BLaER1 treated with 17β-estradiol and CSF1 and Interleukin-3, amounts not matched to agents 10 nM and 100 nM (cell line): ENCODE data around the gene ZBTB20.

Experiments used
- H3K27ac ChIP-seq, 11 experiments: shearing (Covaris generic); formaldehyde crosslinking; 2 replicates each; pipeline ENCODE4 v1.8.1; 2022
- H3K27me3 ChIP-seq, 11 experiments: shearing (Covaris generic); formaldehyde crosslinking; 2 replicates each; pipeline ENCODE4 v1.8.1; 2022
- H3K36me3 ChIP-seq, 11 experiments: shearing (Covaris generic); formaldehyde crosslinking; 2 replicates each; pipeline ENCODE4 v1.8.1; 2022
- H3K4me1 ChIP-seq, 10 experiments: shearing (Covaris generic); formaldehyde crosslinking; 2 replicates each; pipeline ENCODE4 v1.8.1; 2022
- H3K4me2 ChIP-seq, 11 experiments: shearing (Covaris generic); formaldehyde crosslinking; 2 replicates each; pipeline ENCODE4 v1.8.1; 2022
- H3K4me3 ChIP-seq, 10 experiments: shearing (Covaris generic); formaldehyde crosslinking; 2 replicates each; pipeline ENCODE4 v1.8.1; 2022
- H3K9ac ChIP-seq, 11 experiments: shearing (Covaris generic); formaldehyde crosslinking; 2 replicates each; pipeline ENCODE4 v1.8.1; 2022
- H3K9me3 ChIP-seq, 11 experiments: shearing (Covaris generic); formaldehyde crosslinking; replicated peaks in 1 of 11; 2 replicates each; pipeline ENCODE4 v1.8.1; 2022
- H4K20me1 ChIP-seq, 11 experiments: shearing (Covaris generic); formaldehyde crosslinking; 2 replicates each; pipeline ENCODE4 v1.8.1; 2022
- Cebpa-rat ChIP-seq, 11 experiments: shearing (Covaris generic); IDR thresholded peaks; 2 replicates each; pipeline ENCODE4 v1.8.1; 2022

Gene ZBTB20

DNA sequence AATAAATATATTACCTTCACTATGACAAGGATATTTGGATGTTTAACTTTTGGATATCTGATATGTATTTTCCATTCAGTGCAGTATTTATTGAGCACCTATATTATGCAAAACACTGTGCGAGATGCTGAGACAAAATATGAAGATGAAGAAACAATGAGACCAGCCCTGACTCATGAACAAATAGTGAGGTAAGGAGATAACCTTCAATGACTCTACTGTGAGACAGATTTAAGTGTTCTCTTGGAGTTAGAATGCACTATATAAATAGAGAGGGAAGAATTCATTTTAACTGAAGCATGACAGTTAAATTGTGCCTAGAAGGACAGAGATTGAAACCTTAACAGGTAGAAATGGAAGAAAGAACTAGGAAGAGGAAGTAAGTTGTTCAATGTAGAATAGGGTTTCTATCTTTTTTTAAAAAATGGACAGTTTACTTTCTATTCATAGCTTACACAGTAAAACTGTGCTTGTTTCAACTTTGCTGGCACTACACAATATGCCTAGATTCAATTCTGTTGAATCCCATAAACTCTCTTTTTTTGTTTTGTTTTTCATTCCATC, 124.2 kb downstream of the ZBTB20 start:
- Histone ChIP-seq H3K9me3 (no peaks in the 10 kb centered on the region), H3K4me2 (no peak overlapping the region), H3K4me1 (peaks cover 0 to 11% (median 0%) of the 10 kb centered on the region in 10 experiments; a peak in 2 of 20 replicates)

DNA sequence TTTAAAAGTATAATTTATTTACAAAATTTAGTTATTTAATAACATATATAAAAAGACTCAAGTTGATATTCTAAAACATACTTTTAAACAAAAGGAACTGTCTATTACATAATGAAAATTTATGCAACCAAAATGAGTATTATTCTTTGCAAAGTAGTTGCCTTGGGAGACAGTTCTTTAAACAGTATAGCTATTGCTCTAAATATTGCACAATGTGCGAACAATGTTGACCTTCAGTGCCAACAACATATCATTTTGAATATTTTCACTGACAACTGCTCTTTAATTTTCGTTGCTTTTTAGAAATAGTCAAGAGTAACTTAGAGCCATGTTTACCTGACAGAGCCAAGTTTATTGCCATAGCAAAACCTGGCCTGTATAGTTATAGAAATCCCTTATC, 124.9 kb downstream of the ZBTB20 start:
- Histone ChIP-seq H3K36me3 (no peaks in the 10 kb centered on the region), H3K4me1 (peaks cover 0 to 11% (median 0%) of the 10 kb centered on the region in 10 experiments; a peak in 2 of 20 replicates), H3K4me3 (no peak overlapping the region), H3K27me3 (no peaks in the 10 kb centered on the region), H3K9me3 (peaks cover 0 to under 1% (median 0%) of the 10 kb centered on the region in 11 experiments; a peak in 1 of 22 replicates), H3K27ac (no peak overlapping the region), H4K20me1 (no peaks in the 10 kb centered on the region), H3K4me2 (no peak overlapping the region), H3K9ac (no peak overlapping the region)
- TF ChIP-seq Cebpa-rat (IDR thresholded peaks at IDR 0.05): no peak

More for the DNA sequence above, 124.2 kb downstream of the ZBTB20 start:
- H3K27me3 ChIP-seq: no peaks in the 10 kb centered on the region
- no peak for TF ChIP-seq Cebpa-rat (IDR thresholded peaks at IDR 0.05)
- H3K27ac ChIP-seq: no peak overlapping the region
- H3K36me3 ChIP-seq: no peaks in the 10 kb centered on the region
- no peak overlapping the region for H3K9ac ChIP-seq
- H3K4me3 ChIP-seq: no peak overlapping the region
- no peaks in the 10 kb centered on the region for H4K20me1 ChIP-seq

DNA sequence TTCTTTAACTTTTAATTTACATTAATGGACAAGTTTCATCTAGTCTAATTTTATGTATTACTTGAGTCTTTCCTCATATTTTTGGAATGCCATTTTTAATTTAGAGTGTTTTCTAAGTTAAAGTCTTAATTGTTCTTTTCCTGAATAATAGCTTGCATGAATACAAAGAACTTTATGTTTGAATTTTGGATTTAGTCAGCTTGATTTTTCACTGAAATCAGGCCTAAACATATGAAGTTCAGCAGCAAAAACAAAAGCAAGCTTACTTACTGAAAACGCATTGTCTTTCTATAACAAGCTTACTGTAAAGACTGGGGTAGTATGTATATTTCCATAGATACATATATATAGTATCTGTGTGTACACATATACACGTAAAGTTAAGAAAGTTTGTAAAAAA, 126.0 kb downstream of the ZBTB20 start:
- Histone ChIP-seq H3K4me3 (no peak overlapping the region), H3K27ac (no peak overlapping the region), H3K36me3 (no peaks in the 10 kb centered on the region; a peak in 3 of 22 replicates), H3K9ac (no peak overlapping the region), H3K9me3 (peaks cover 0 to 12% (median 10%) of the 10 kb centered on the region in 11 experiments; a peak in 15 of 22 replicates), H3K4me1 (peaks cover 0 to 11% (median 0%) of the 10 kb centered on the region in 10 experiments; a peak in 2 of 20 replicates), H3K4me2 (no peak overlapping the region), H4K20me1 (no peaks in the 10 kb centered on the region), H3K27me3 (no peaks in the 10 kb centered on the region)
- TF ChIP-seq Cebpa-rat (IDR thresholded peaks at IDR 0.05): no peak

DNA sequence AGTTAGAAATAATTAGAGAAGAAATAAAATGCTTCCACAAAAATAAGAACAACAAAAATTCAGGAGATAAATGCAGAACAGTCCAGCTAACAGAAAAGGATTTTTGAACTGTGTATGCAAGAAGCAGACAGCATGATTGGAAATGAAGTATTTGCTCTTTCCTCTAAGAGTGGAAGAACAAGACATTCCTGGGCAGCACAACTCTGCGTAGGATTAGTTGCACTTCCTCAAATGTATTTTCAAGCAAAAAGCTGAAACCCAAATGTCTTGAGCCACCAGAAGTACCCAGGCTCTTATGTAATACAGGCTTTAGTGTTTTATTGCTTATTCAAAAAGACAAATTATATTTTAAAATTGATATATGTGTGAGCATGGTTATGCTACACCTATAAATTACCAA, 127.2 kb downstream of the ZBTB20 start:
- Histone ChIP-seq H3K4me3 (no peak overlapping the region), H3K9ac (no peak overlapping the region), H3K4me1 (peaks cover 0 to 11% (median 0%) of the 10 kb centered on the region in 10 experiments; a peak in 2 of 20 replicates), H3K36me3 (no peaks in the 10 kb centered on the region; a peak in 3 of 22 replicates), H4K20me1 (no peaks in the 10 kb centered on the region), H3K9me3 (peaks cover 0 to 13% (median 10%) of the 10 kb centered on the region in 11 experiments; a peak in 15 of 22 replicates), H3K27me3 (no peaks in the 10 kb centered on the region), H3K27ac (no peak overlapping the region), H3K4me2 (peak overlapping the region in 1 of 11 experiments; percentile 16; a peak in 2 of 22 replicates)
- no peak for TF ChIP-seq Cebpa-rat (IDR thresholded peaks at IDR 0.05)

DNA sequence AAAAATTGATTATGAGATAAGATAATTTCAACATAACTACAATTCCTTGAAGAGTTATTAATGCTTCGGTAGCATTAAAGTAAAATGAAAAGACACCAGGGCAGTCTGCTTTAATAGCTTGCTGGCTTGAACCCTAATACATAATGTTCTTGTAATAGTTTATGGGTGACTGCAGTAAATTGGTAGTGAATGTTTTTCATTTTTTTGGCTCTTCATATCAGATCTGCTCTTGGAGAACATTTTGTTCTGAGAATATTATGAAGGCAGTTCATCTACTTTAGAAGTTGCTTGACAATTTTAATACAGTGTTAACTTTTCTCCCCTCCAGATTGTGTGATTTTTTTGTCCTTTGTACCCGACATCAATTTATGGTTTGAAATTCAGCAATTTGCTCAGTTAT, 128.4 kb downstream of the ZBTB20 start:
- Histone ChIP-seq H3K36me3 (no peaks in the 10 kb centered on the region; a peak in 3 of 22 replicates), H3K4me3 (no peak overlapping the region), H3K9ac (no peak overlapping the region), H3K9me3 (peaks cover 0 to 13% (median 10%) of the 10 kb centered on the region in 11 experiments; a peak in 15 of 22 replicates), H3K27me3 (no peaks in the 10 kb centered on the region), H4K20me1 (no peaks in the 10 kb centered on the region), H3K4me2 (no peak overlapping the region), H3K27ac (no peak overlapping the region), H3K4me1 (peaks cover 0 to 11% (median 0%) of the 10 kb centered on the region in 10 experiments; a peak in 2 of 20 replicates)
- no peak for TF ChIP-seq Cebpa-rat (IDR thresholded peaks at IDR 0.05)

DNA sequence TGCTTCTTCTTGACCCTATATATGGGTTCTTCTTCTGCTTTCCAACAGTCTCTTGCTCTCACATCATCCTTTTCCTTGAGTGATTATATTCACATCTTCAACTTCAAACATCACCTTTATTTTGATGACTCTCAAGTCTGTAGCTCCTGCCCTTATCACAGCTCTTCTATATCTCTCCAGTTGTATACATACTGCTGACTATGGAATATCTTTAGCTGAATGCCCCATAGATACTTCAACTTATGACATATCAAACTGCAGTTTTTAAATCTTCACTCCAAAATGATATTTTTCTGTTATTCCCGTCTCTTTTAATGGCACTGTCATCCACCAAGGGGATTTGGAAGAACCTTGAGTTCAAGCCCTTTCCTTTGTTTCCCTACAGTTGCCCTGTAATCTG, 139.1 kb downstream of the ZBTB20 start:
- H3K9me3 ChIP-seq: no peaks in the 10 kb centered on the region
- no peaks in the 10 kb centered on the region for H3K36me3 ChIP-seq
- no peaks in the 10 kb centered on the region for H3K4me1 ChIP-seq
- H3K4me2 ChIP-seq: no peak overlapping the region
- no peak overlapping the region for H3K4me3 ChIP-seq
- no peaks in the 10 kb centered on the region for H3K27me3 ChIP-seq
- no peak for TF ChIP-seq Cebpa-rat (IDR thresholded peaks at IDR 0.05)
- H4K20me1 ChIP-seq: no peaks in the 10 kb centered on the region
- H3K9ac ChIP-seq: no peak overlapping the region
- H3K27ac ChIP-seq: no peak overlapping the region

DNA sequence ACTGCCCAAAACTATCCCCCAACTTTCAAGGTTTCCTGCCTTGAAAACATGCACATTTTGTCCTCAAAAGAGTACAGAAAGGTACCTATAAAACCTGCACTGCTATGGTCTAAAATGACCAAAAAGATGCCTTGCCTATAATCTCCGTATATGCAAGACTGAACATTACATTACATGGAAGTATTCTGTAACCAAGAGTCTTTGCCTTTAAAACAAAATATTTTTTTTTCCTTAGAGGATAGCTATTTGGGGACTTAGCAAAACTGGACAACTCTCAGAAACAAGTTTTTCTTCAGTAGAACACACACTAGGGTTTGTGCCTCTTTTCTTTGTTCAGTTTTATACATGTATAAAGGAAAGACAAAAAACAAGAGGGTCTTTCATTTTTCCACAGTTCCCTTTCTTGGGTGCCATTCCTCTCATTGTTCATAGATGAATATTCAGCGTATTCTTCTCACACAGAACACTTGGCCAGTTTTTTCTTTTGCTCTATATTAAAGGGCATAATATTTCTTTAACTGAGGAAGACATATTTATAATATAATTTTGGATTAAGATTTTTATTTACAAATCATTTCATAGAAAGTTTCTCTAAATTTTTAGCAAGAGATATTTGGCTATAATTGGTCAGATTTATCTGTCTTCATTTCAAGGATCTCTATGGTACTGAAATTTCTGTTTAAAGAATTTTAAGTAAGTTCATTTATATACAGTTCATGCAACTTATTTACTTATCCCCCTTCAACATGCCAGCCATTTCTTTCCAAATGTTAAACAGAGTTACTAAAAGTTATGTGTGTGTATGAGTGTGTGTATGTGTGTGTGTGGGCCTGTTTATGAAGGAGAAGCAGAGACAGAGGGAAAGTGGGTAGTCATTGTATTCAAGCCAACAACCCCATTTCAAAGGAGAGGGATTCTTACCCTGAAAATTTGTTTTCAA, 142.6 kb downstream of the ZBTB20 start:
- Histone ChIP-seq H3K27ac (no peak overlapping the region), H4K20me1 (no peaks in the 10 kb centered on the region), H3K4me3 (no peak overlapping the region), H3K9ac (no peak overlapping the region), H3K4me1 (no peaks in the 10 kb centered on the region), H3K36me3 (no peaks in the 10 kb centered on the region), H3K27me3 (no peaks in the 10 kb centered on the region), H3K9me3 (no peaks in the 10 kb centered on the region), H3K4me2 (no peak overlapping the region)
- no peak for TF ChIP-seq Cebpa-rat (IDR thresholded peaks at IDR 0.05)

DNA sequence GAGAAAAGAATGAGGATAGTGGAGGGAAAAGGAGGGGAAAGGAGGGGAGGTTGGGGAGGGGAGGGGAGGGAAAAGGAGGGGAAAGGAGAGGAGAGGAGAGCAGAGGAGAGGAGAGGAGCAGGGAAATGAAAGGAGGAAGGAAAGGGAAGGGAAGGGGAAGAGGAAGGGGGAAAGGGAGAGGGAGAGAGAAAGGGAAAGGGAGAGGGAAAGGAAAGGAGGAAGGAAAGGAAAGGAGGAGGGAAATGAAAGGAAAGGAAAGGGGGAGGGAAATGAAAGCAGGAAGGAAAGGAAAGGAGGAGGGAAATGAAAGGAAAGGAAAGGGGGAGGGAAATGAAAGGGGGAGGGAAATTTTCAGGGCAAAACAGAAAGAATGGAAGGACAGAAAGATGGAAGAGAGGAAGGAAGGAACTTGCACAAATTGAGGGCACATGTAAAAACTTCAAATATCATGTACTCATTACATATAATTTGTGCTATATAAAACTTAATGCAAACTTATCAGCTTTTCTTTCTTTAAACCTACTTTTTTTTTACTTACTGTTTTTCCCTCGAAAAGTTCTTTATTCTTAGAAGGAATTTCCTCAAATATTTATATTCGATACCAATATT, 148.0 kb downstream of the ZBTB20 start:
- Histone ChIP-seq H3K9ac (no peak overlapping the region), H3K9me3 (no peaks in the 10 kb centered on the region), H3K4me3 (no peak overlapping the region), H3K4me2 (no peak overlapping the region), H3K27ac (no peak overlapping the region), H4K20me1 (no peaks in the 10 kb centered on the region), H3K36me3 (no peaks in the 10 kb centered on the region), H3K4me1 (no peaks in the 10 kb centered on the region), H3K27me3 (no peaks in the 10 kb centered on the region)
- TF ChIP-seq Cebpa-rat (IDR thresholded peaks at IDR 0.05): no peak
